Left lung (tissue), 10 donors: ENCODE measurements around the gene PEPD. TPM values are rescaled to one million over a fixed set of nuclear protein-coding genes. Genes with fewer than 3 reads are reported as not detected.
A peak's percentile ranks its signal among the peaks of the same experiment; 100 is the strongest.

Experiments used
- ATAC-seq: fragments of 200-7000 bp; cut with Tn5 transposase; one replicate; pipeline ENCODE4 v1.9.1; 2020; ENCODE audit warnings: moderate library complexity
- DNase-seq, 4 donors: peaks; one replicate each; pipeline ENCODE4 v3.0.0-alpha.2; 2013 to 2020
- H3K27ac ChIP-seq, 2 donors: fragments of 200-600 bp; sonication (generic) in 1 of 2; one replicate each; pipeline versions ENCODE4 v1.5.0 to v1.8.0; 2020 to 2021
- H3K27me3 ChIP-seq, 2 donors: fragments of 200-600 bp; sonication (generic) in 1 of 2; one replicate each; pipeline versions ENCODE4 v1.5.0 to v1.8.0; 2020 to 2021
- H3K36me3 ChIP-seq, 2 donors: fragments of 200-600 bp; sonication (generic) in 1 of 2; one replicate each; pipeline versions ENCODE4 v1.5.0 to v1.8.0; 2020 to 2021
- H3K4me1 ChIP-seq, 2 donors: fragments of 200-600 bp; one replicate each; pipeline ENCODE4 v1.8.0; 2021
- H3K4me3 ChIP-seq, 2 donors: fragments of 200-600 bp; sonication (generic) in 1 of 2; one replicate each; pipeline versions ENCODE4 v1.5.0 to v1.8.0; 2020 to 2021; ENCODE audit warnings: mild to moderate bottlenecking in 1 of 2
- H3K9me3 ChIP-seq, 2 donors: fragments of 200-600 bp; sonication (generic) in 1 of 2; one replicate each; pipeline versions ENCODE4 v1.5.0 to v1.8.0; 2020 to 2021
- CTCF ChIP-seq, 2 donors: fragments of 200-600 bp; sonication (generic) in 1 of 2; IDR thresholded peaks; one replicate each; pipeline versions ENCODE4 v1.5.0 to v1.8.0; 2021; ENCODE audit warnings: antibody characterized with exemption in 2 of 2
- intact Hi-C, 2 donors: fragments of 100-400 bp; cut with DNase I; formaldehyde crosslinking; loops; one replicate each; pipeline versions ENCODE4 v1.11.2 to v1.14.2; 2022
- polyA plus RNA-seq, 6 donors: library from polyadenylated mRNA; unstranded; fragments of 120-200 nt; gene quantifications; one replicate each; pipeline ENCODE4 v1.2.1, GENCODE V29; 2013; ENCODE audit not compliant: insufficient read length in 6 of 6
- total RNA-seq, 2 donors: library from RNA; stranded (reverse); fragmentation: NEBNext Ultra II Directional; extraction: Animal tissue kit (Norgen Biotek cat#: 25700); gene quantifications; one replicate each; pipeline ENCODE4 v1.2.1, GENCODE V29; 2021
- donor health status: DM: no; HTN: yes; CAD: no.
- donor health status: DM: no; HTN: no; CAD: no.

The PEPD gene
- total and polyA plus RNA-seq, 8 donors = 41.2 to 90.1 (median 46.2) TPM

DNA sequence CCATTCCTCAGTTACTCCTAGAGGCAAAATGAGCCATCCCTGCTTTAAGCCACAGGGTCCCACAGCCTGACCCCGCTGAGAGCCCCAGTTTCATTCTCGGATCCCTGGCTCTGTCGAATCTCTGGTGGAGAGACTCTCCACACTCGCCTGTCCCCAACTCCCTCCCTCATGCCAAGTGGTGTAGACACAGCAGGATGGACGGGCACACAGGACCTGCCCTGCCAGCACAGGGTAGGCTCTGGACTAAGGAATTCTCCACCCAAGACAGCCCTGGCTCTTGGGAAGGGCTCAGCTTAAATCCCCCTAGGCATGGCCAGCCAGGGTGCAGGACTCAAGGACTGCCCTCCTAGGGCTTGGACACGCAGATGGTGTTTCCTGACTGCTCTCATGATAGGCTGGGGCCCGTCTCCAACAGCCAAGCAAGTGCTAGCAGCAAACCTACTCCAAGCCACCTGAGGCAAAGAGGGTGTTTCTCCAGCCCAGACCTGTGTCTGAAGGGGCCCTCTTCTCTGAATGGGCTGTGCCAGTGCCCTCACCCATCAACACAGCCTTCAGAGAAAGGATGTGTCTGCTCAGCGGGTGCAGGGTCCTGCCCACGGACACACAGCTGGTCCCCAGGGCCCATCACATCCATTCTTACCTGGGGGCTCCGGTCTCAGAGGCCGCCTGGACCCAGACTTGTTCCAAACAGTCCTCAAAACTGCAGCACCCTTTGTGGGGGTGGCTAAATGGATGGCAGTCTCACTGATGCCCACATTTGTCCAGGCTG lies 65.3 kb downstream of the PEPD start:
- peaks cover 0 to 7% of the 10 kb centered on the region in 2 donors for H3K36me3 ChIP-seq
- ATAC-seq (no peak), DNase-seq (peak in 2 of 4 donors; percentile 22 to 34)
- TF ChIP-seq CTCF (IDR thresholded peaks at IDR 0.05) = no peak
- H3K4me1 ChIP-seq = no peaks in the 10 kb centered on the region
- no peak overlapping the region for H3K27ac ChIP-seq
- H3K9me3 ChIP-seq = no peaks in the 10 kb centered on the region
- no peaks in the 10 kb centered on the region for H3K27me3 ChIP-seq
- intact Hi-C loops = no loop called here
- no peak overlapping the region for H3K4me3 ChIP-seq

- H3K4me3 ChIP-seq = no peak overlapping the region
- no peaks in the 10 kb centered on the region for H3K36me3 ChIP-seq
- H3K27ac ChIP-seq = no peak overlapping the region
- no peaks in the 10 kb centered on the region for H3K27me3 ChIP-seq
- intact Hi-C loops = no loop called here
- H3K4me1 ChIP-seq = no peaks in the 10 kb centered on the region
- no peak for DNase-seq
- ATAC-seq = no peak
- TF ChIP-seq CTCF (IDR thresholded peaks at IDR 0.05) = no peak
- H3K9me3 ChIP-seq = no peaks in the 10 kb centered on the region
Measured at GRCh38 chr19:33453265-33453664, 68.3 kb downstream of the PEPD start.

DNA sequence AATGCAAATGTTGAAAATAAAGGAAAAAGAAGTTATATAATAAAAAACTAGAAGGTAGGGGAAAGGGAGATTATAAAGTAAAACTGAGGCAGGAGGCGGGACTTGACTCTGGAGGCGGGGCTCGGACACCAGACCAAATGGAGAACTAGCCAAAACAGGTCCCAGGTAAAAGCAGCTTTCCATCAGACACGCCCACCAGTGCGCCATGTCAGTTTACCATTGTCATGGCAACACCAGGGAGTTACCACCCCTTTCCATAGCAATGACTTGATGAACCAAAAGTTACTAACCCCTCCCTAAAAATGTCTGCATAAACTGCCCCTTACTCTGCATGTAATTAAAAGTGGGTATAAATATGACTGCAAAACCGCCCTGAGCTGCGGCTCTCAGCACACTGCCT lies 70.9 kb downstream of the PEPD start:
- H3K27ac ChIP-seq = no peak overlapping the region
- ATAC-seq = no peak
- no peaks in the 10 kb centered on the region for H3K36me3 ChIP-seq
- peak in 2 of 4 donors; percentile 9 to 16 for DNase-seq
- no peak for TF ChIP-seq CTCF (IDR thresholded peaks at IDR 0.05)
- no peak overlapping the region for H3K4me3 ChIP-seq
- H3K4me1 ChIP-seq = no peaks in the 10 kb centered on the region
- H3K9me3 ChIP-seq = no peaks in the 10 kb centered on the region
- H3K27me3 ChIP-seq = no peaks in the 10 kb centered on the region
- intact Hi-C loops = no loop called here

DNA sequence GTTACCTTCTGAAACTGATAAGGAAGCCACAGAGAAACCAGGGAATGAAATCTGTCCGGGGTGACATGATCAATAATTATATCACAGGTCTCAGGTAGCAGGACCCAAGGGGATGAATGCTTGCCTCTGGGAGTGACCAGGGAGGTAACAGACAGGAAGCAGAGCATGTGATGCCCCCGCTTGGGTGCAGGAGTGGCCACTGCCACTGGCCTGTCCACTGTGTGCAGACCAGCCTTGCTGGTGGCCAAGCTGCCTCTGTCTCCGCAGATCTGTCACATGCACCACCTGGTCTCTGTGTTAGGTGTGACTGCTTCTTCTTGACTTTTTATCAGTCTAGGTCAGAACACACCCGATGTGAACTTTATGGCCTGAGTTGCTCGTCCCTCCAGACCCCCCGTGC lies 71.8 kb downstream of the PEPD start:
- H3K4me1 ChIP-seq = no peaks in the 10 kb centered on the region
- intact Hi-C loops = no loop called here
- no peaks in the 10 kb centered on the region for H3K9me3 ChIP-seq
- no peak overlapping the region for H3K4me3 ChIP-seq
- H3K27ac ChIP-seq = no peak overlapping the region
- no peaks in the 10 kb centered on the region for H3K27me3 ChIP-seq
- TF ChIP-seq CTCF (IDR thresholded peaks at IDR 0.05) = no peak
- no peaks in the 10 kb centered on the region for H3K36me3 ChIP-seq
- peak in 2 of 4 donors; percentile 17 to 22 for DNase-seq
- no peak for ATAC-seq

DNA sequence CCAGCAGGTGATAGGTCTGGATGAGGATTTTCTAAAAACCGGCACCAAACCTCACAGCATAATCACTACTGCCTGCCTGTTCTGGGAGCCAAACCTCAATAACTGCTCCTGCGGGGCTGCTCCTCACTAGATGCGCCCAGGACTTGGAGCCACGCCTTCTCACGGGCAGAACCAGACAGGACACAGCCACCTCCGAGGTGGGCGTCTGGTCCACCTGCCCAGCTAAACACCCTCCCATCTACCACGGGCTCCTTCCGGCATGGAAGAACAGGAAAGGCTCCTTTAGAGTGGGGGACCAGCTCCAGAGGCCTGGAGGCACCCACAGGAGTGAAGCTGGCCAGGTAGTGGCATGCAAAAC lies 73.5 kb downstream of the PEPD start:
- no peak for ATAC-seq
- no peaks in the 10 kb centered on the region for H3K4me1 ChIP-seq
- no peak overlapping the region for H3K4me3 ChIP-seq
- H3K27me3 ChIP-seq = no peaks in the 10 kb centered on the region
- DNase-seq = peak in 2 of 4 donors; percentile 14 to 38
- no peak for TF ChIP-seq CTCF (IDR thresholded peaks at IDR 0.05)
- no peak overlapping the region for H3K27ac ChIP-seq
- H3K36me3 ChIP-seq = no peaks in the 10 kb centered on the region
- intact Hi-C loops = no loop called here
- no peaks in the 10 kb centered on the region for H3K9me3 ChIP-seq
